ENCODE measurements around the gene AMZ2.
A peak's percentile ranks its signal among the peaks of the same experiment; 100 is the strongest.
"Not testable (repeated sequence)": the region's sequence is repeated elsewhere in the genome, so short reads cannot be mapped to it uniquely, and the experiment has no call there.

AMZ2 gene

DNA sequence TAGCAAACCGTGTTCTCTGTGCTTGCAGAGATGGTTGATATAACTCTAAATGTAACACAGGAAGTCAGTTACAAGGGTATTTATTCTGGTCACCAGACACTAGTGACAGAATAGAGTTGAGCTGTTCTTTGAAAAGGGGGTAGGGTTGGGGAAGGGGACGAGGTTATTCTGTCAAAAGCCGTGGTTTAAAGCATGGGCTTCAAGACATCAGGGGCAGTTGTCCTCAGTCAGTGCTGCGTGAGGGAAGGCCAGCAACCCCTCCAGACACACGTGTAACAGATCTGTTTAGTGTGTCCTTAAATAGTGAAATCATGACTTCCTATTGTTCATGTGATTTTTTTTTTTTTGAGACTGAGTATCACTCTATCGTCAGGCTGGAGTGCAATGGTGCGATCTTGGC lies 5.6 kb downstream of the AMZ2 start:
- DNase-seq (ENCODE audit: low read depth in 2 of 2) = not testable (repeated sequence)

GRCh38 chr17:68255151-68255550 lies 7.3 kb downstream of the AMZ2 start:
- no peak for DNase-seq (ENCODE audit: low read depth in 2 of 2)

- DNase-seq (ENCODE audit: low read depth in 2 of 2) = no peak
These were observed 8.1 kb downstream of the AMZ2 start for GRCh38 chr17:68255731-68256538.

DNA sequence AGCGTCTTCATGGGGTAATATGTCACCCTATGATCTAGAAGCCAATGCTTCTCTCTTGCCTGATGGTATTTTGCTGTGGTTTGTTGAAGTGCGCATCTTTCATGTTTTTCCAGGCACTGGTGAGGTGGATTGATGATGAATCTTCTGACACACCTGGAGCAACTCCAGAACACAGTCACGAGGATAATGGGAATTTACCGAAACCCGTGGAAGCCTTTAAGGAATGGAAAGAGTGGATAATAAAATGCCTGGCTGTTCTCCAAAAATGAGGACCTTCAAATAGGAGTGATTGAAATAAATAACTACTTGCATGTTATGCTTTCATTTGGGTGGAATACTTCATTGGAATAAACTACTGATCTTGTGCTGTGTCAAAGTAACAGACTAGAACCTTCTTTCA lies 8.9 kb downstream of the AMZ2 start:
- not testable (repeated sequence) for DNase-seq (ENCODE audit: low read depth in 2 of 2)

DNA sequence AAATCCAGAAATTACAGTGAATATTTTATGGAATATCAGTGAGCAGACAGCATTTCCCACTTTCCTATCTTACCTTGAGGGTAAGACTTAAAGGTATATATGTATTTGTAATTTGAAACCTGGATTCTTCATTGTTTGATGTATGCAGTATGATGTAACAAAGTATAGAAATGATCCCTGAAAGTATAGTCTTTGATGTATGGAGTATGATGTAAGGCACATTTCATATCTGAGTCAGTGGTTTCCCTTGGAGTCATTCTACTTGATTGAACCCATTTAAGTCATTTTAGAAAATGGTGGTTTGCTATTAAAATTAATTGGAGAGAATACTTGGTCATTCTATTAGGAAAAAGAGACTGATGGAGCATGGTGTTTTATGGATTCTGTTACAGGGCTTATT lies 10.1 kb downstream of the AMZ2 start:
- DNase-seq (ENCODE audit: low read depth in 2 of 2) = no peak

GRCh38 chr17:68258890-68259647 lies 11.2 kb downstream of the AMZ2 start:
- peak; percentile 52 to 56 for DNase-seq (ENCODE audit: low read depth in 2 of 2)

GRCh38 chr17:68259648-68259951 lies 11.8 kb downstream of the AMZ2 start:
- not testable (repeated sequence) for DNase-seq (ENCODE audit: low read depth in 2 of 2)

- DNase-seq (ENCODE audit: low read depth in 2 of 2) = no peak
These were observed 12.4 kb downstream of the AMZ2 start for GRCh38 chr17:68260051-68260762.

GRCh38 chr17:68262467-68262866 lies 14.6 kb downstream of the AMZ2 start:
- not testable (repeated sequence) for DNase-seq (ENCODE audit: low read depth in 2 of 2)

GRCh38 chr17:68263101-68263681 lies 15.3 kb downstream of the AMZ2 start:
- not testable (repeated sequence) for DNase-seq (ENCODE audit: low read depth in 2 of 2)

GRCh38 chr17:68265833-68266232 lies 18.0 kb downstream of the AMZ2 start:
- DNase-seq (ENCODE audit: low read depth in 2 of 2) = not testable (repeated sequence)

GRCh38 chr17:68273722-68274121 lies 25.9 kb downstream of the AMZ2 start:
- DNase-seq (ENCODE audit: low read depth in 2 of 2) = no peak

DNA sequence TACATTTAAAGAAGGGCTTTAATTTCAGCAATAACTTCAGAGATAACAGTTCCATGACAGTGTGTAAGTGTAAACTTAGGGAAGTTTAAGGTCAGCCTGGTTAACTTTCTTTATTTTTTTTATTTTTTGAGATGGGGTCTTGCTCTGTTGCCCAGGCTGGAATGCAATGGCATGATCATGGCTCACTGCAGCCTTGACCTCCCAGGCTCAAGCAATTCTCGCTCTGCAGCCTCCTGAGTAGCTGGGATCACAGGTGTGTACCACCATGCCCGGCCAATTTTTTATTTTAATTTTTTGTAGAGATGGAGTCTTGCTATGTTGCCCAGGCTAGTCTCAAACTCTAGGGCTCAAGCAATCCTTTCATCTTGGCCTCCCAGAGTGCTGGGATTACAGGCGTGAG lies 28.5 kb downstream of the AMZ2 start:
- DNase-seq (ENCODE audit: low read depth in 2 of 2) = not testable (repeated sequence)

DNA sequence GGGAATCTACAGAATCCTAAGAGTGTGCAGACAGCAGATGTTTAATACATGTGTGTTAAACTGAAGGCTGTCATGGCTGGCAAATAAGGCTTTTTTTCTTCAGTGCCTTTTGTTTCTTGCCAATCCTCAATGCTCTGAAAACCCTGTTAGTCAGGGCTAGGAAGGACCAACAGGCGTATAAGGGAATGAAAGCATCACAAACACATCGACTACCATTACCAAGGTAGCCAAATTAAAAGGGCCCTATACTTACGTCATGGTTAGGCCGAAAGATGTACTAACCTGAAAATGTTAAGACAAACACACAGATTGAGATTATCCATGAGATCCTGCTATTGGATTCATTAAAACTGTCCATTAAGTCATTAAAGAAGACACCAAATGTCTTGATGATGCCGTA lies 30.0 kb downstream of the AMZ2 start:
- no peak for DNase-seq (ENCODE audit: low read depth in 2 of 2)

DNA sequence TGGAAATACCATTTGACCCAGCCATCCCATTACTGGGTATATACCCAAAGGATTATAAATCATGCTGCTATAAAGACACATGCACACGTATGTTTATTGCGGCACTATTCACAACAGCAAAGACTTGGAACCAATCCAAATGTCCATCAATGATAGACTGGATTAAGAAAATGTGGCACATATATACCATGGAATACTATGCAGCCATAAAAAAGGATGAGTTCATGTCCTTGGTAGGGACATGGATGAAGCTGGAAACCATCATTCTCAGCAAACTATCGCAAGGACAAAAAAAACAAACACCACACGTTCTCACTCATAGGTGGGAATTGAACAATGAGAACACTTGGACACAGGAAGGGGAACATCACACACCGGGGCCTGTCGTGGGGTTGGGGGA lies 34.1 kb downstream of the AMZ2 start:
- not testable (repeated sequence) for DNase-seq (ENCODE audit: low read depth in 2 of 2)

GRCh38 chr17:68288375-68288774 lies 40.5 kb downstream of the AMZ2 start:
- DNase-seq (ENCODE audit: low read depth in 2 of 2) = no peak

DNA sequence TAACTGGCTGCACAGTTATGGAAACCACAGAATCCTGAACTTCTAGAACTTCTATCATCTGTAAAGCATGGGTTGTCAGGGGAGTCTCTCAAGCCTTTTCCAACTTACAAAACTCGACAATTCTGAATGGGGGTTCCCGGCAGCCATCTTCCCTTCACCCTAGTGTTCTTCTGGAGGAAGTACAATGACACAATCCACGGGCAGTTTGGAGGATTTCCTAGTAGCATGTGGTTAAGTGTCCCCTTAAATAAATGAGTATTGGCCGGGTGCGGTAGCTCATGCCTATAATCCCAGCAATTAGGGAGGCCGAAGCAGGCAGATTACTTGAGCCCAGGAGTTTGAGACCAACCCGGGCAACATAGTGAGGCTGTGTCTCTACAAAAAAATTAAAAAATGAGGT lies 41.0 kb downstream of the AMZ2 start:
- DNase-seq (ENCODE audit: low read depth in 2 of 2) = no peak

DNA sequence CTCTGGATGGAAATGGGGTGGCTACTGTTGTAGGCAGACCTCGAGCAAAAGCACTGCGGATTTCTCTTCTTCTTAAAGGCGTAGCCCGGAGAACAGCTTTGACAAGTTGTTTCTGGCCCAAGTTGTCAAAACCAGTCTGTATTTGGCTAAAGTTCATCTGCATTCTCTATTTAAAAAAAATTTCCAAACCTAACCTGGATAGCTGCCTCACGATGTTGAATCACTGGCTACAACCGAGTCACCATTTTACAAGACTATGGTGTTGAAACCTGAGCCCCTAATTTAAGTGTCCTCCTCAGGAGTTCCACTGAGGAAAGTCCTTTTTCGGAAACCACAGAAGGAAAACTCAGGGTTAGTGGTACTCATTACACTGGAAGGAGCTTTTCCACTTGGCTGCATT lies 41.6 kb downstream of the AMZ2 start:
- DNase-seq (ENCODE audit: low read depth in 2 of 2) = no peak

- no peak for DNase-seq (ENCODE audit: low read depth in 2 of 2)
These were observed 42.1 kb downstream of the AMZ2 start for GRCh38 chr17:68289936-68290267.

DNA sequence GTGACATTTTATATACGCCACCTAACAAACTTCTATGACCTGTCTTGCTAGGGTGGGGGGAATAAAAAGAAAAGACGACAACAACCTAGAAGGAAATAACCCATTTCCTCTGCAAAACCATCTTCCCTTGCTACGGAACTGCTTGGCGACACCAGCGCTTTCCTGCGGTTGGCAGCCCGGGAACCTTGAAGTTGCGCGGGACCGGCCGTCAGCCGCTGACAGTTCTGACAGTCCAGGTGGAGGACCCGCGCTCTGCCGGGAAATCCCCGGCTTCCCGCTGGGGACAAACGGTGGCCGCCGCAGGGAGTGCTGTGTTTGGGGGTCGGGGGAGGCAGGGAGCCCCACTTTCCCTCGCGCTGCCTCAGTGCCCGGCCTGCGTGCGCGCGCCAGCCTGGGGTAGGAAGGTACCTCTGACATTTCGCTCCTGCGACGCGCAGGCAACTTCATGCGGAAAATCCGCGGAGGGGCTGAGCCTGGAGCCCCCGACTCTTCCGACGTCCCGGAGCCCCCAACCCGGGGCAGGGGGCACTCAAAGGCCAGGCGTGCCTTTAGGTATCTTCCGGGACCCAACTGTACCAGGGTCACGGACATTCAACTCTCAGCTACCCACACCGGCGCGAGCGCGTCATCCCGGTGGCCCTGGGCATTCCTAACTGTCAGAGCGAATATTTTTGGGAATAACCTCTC lies 42.6 kb downstream of the AMZ2 start:
- peak; percentile 34 to 38 for DNase-seq (ENCODE audit: low read depth in 2 of 2)

DNA sequence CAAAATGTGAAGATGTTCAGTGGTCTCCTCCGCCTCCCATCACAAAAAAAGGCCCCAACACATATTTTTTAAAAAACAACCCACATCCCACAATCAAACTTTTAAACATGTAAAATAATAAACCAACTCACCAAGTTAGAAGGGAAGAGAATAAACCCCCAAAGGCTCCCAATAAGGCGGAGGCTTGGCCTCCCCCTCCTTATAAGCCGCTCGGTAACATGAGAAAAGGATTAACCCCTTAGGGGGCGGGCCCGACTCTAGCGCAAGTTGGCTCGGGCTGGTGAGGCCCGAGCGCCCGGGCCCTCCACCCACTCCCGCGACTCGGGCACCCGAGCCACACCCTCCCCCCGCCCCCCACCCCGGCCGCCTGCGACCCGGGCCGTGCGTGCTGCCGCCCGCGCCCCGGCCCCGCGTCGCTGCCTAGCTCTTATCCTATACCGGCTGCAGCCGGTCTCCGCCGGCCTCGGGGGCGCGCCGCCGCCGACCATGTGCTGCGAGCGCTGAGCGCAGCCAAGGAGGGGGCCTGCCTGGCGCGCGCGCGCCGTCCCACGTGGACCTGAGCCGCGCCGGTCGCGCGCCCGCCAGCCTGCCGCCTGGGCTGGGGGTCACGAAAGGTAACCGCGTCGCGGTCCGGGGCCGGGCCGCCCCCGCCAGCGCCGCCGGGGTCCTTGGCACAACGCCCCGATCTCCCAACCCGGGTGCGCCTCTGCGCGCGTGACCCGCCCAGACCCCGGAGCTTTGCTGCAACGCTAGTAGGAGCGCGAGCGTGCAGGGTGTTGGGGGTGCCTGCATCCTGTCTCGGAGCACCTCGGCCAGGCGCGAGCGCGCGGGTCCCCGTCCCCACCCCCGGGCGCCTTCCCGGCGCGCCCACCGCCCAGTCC lies 43.4 kb downstream of the AMZ2 start, which contains the start of the genes ARSG and SLC16A6:
Gene ARSG, plus strand, starts transcription at position 541 of the 881 bp plus-strand sequence. CDS start 15,999 bp downstream, outside the sequence.
Gene SLC16A6, minus strand, starts transcription at position 173 of the 881 bp plus-strand sequence. CDS start 12,807 bp downstream, outside the sequence.
- DNase-seq (ENCODE audit: low read depth in 2 of 2) = peak; percentile 67 to 68

Data from stimulated activated CD4-positive, alpha-beta T cell treated with anti-CD3 and anti-CD28 coated beads, Interleukin-12 subunit alpha, Interleukin-12 subunit beta, amount 100 ng/mL, for 24 hours (primary cell).